SK-N-SH treated with all-trans-retinoic acid at 6 μM for 48 hours (cell line): Measurements from ENCODE around the gene GPR150.

Experiments used
- ATAC-seq: fragments of 200-7000 bp; cut with Tn5 transposase; 3 replicates; pipeline ENCODE4 v1.9.1; 2020; ENCODE audit warnings: mild to moderate bottlenecking, moderate library complexity
- ARNTL ChIP-seq: fragments of 450-650 bp; formaldehyde crosslinking; IDR thresholded peaks from 2 replicates; pipeline ENCODE4 v1.5.0; 2020; ENCODE audit warnings: low read depth, mild to moderate bottlenecking, moderate library complexity, borderline replicate concordance
- BACH2 ChIP-seq: fragments of 250-450 bp; sonication (Bioruptor Pico); IDR thresholded peaks from 2 replicates; pipeline ENCODE4 v1.9.0; 2021; ENCODE audit warnings: mild to moderate bottlenecking, borderline replicate concordance
- CREB5 ChIP-seq: fragments of 250-450 bp; sonication (Bioruptor Pico); IDR thresholded peaks from 2 replicates; pipeline ENCODE4 v1.5.1; 2020; ENCODE audit warnings: low read depth, mild to moderate bottlenecking, moderate library complexity
- CSDC2 ChIP-seq: fragments of 250-450 bp; sonication (Bioruptor Pico); IDR thresholded peaks from 2 replicates; pipeline ENCODE4 v1.5.0; 2020; ENCODE audit warnings: mild to moderate bottlenecking, moderate library complexity
- CSRNP3 ChIP-seq: fragments of 250-450 bp; sonication (Bioruptor Pico); IDR thresholded peaks from 2 replicates; pipeline ENCODE4 v1.5.1; 2021; ENCODE audit warnings: mild to moderate bottlenecking, moderate library complexity
- ESRRG ChIP-seq: fragments of 250-450 bp; sonication (Bioruptor Pico); IDR thresholded peaks from 2 replicates; pipeline ENCODE4 v1.6.1; 2021; ENCODE audit warnings: mild to moderate bottlenecking
- GLIS3 ChIP-seq: fragments of 250-450 bp; sonication (Bioruptor Pico); IDR thresholded peaks from 2 replicates; pipeline ENCODE4 v1.5.0; 2020; ENCODE audit warnings: mild to moderate bottlenecking, moderate library complexity
- ISL1 ChIP-seq: fragments of 250-450 bp; sonication (Bioruptor Pico); IDR thresholded peaks from 2 replicates; pipeline ENCODE4 v2.1.2; 2022; ENCODE audit warnings: mild to moderate bottlenecking, moderate library complexity
- OSR1 ChIP-seq: fragments of 250-450 bp; sonication (Bioruptor Pico); IDR thresholded peaks from 2 replicates; pipeline ENCODE4 v1.8.0; 2022; ENCODE audit warnings: moderate library complexity, mild to moderate bottlenecking, inconsistent platforms
- PATZ1 ChIP-seq: fragments of 250-450 bp; sonication (Bioruptor Pico); IDR thresholded peaks from 2 replicates; pipeline ENCODE4 v1.8.0; 2020; ENCODE audit warnings: mild to moderate bottlenecking, moderate library complexity, borderline replicate concordance
- POU6F1 ChIP-seq: fragments of 250-450 bp; sonication (Bioruptor Pico); IDR thresholded peaks from 2 replicates; pipeline ENCODE4 v1.8.0; 2021; ENCODE audit warnings: low read depth, mild to moderate bottlenecking, moderate library complexity, borderline replicate concordance
- PPARA ChIP-seq: fragments of 250-450 bp; sonication (Bioruptor Pico); IDR thresholded peaks from 2 replicates; pipeline ENCODE4 v1.5.0; 2020; ENCODE audit warnings: mild to moderate bottlenecking, borderline replicate concordance
- RARB ChIP-seq: fragments of 250-450 bp; sonication (Bioruptor Pico); IDR thresholded peaks from 2 replicates; pipeline ENCODE4 v1.8.0; 2021; ENCODE audit warnings: mild to moderate bottlenecking, moderate library complexity
- SNAI2 ChIP-seq: fragments of 250-450 bp; sonication (Bioruptor Pico); IDR thresholded peaks from 2 replicates; pipeline ENCODE4 v1.5.0; 2020; ENCODE audit warnings: mild to moderate bottlenecking, moderate library complexity
- TOX ChIP-seq: fragments of 250-450 bp; sonication (Bioruptor Pico); IDR thresholded peaks from 2 replicates; pipeline ENCODE4 v1.8.0; 2021; ENCODE audit warnings: mild to moderate bottlenecking, moderate library complexity, borderline replicate concordance
- TSHZ2 ChIP-seq: fragments of 250-450 bp; sonication (Bioruptor Pico); IDR thresholded peaks from 2 replicates; pipeline ENCODE4 v1.5.0; 2020; ENCODE audit warnings: mild to moderate bottlenecking, moderate library complexity
- ZC3H10 ChIP-seq: fragments of 250-450 bp; sonication (Bioruptor Pico); IDR thresholded peaks from 2 replicates; pipeline ENCODE4 v1.5.1; 2021; ENCODE audit warnings: mild to moderate bottlenecking, moderate library complexity
- ZFP3 ChIP-seq: fragments of 250-450 bp; sonication (Bioruptor Pico); IDR thresholded peaks from 2 replicates; pipeline ENCODE4 v1.5.0; 2020; ENCODE audit warnings: mild to moderate bottlenecking, moderate library complexity
- ZFP30 ChIP-seq: fragments of 450-650 bp; formaldehyde crosslinking; IDR thresholded peaks from 2 replicates; pipeline ENCODE4 v1.5.0; 2022; ENCODE audit warnings: mild to moderate bottlenecking, moderate library complexity
- ZNF565 ChIP-seq: fragments of 450-650 bp; formaldehyde crosslinking; conservative IDR thresholded peaks from 2 replicates; pipeline ENCODE4 v1.5.0; 2020; ENCODE audit warnings: low read depth, mild to moderate bottlenecking, moderate library complexity
- ZNF70 ChIP-seq: fragments of 450-650 bp; formaldehyde crosslinking; IDR thresholded peaks from 2 replicates; pipeline ENCODE4 v1.5.0; 2020; ENCODE audit warnings: mild to moderate bottlenecking, moderate library complexity
- ZNF8 ChIP-seq: fragments of 450-650 bp; formaldehyde crosslinking; IDR thresholded peaks from 2 replicates; pipeline ENCODE4 v1.5.0; 2020; ENCODE audit warnings: mild to moderate bottlenecking, moderate library complexity

GPR150 gene

GRCh38 chr5:95628933-95629332 is 9.0 kb downstream of the GPR150 start:
- no peak for ATAC-seq
- TF ChIP-seq GLIS3 (CRISPR knock-in tag) (no peak), ZNF565 (no peak), OSR1 (CRISPR knock-in tag) (no peak), PPARA (CRISPR knock-in tag) (no peak), ZNF70 (CRISPR knock-in tag) (no peak), RARB (CRISPR knock-in tag) (no peak), ESRRG (CRISPR knock-in tag) (no peak), CREB5 (CRISPR knock-in tag) (no peak), ZFP30 (no peak), TSHZ2 (no peak), TOX (CRISPR knock-in tag) (no peak), ISL1 (CRISPR knock-in tag) (no peak), ZFP3 (CRISPR knock-in tag) (no peak)
- TF ChIP-seq, all 23 proteins: peak for 0

- no peak for TF ChIP-seq ZFP3 (CRISPR knock-in tag)
- TF ChIP-seq TOX (CRISPR knock-in tag): no peak
- TF ChIP-seq ESRRG (CRISPR knock-in tag): no peak
- no peak for TF ChIP-seq CSRNP3 (CRISPR knock-in tag)
- TF ChIP-seq TSHZ2: no peak
- no peak for TF ChIP-seq ZNF8
- TF ChIP-seq PATZ1 (CRISPR knock-in tag): no peak
- no peak for TF ChIP-seq ZNF565
- no peak for TF ChIP-seq ARNTL (CRISPR knock-in tag)
- no peak for TF ChIP-seq ZC3H10 (CRISPR knock-in tag)
- no peak for TF ChIP-seq CSDC2 (CRISPR knock-in tag)
- no peak for TF ChIP-seq SNAI2 (CRISPR knock-in tag)
- TF ChIP-seq CREB5 (CRISPR knock-in tag): no peak
- no peak for TF ChIP-seq OSR1 (CRISPR knock-in tag)
- no peak for TF ChIP-seq POU6F1 (CRISPR knock-in tag)
- no peak for TF ChIP-seq PPARA (CRISPR knock-in tag)
- TF ChIP-seq GLIS3 (CRISPR knock-in tag): no peak
- no peak for TF ChIP-seq BACH2
- no peak for TF ChIP-seq ISL1 (CRISPR knock-in tag)
- ATAC-seq: no peak
Measured at GRCh38 chr5:95630394-95630917, 10.6 kb downstream of the GPR150 start.
